ENCODE data around the gene BIRC3. TPM values are rescaled to one million over a fixed set of nuclear protein-coding genes. Genes with fewer than 3 reads are reported as not detected.

The BIRC3 gene
- total RNA-seq, 2 donors from 2014 or later: 4.9 to 15.3 TPM

DNA sequence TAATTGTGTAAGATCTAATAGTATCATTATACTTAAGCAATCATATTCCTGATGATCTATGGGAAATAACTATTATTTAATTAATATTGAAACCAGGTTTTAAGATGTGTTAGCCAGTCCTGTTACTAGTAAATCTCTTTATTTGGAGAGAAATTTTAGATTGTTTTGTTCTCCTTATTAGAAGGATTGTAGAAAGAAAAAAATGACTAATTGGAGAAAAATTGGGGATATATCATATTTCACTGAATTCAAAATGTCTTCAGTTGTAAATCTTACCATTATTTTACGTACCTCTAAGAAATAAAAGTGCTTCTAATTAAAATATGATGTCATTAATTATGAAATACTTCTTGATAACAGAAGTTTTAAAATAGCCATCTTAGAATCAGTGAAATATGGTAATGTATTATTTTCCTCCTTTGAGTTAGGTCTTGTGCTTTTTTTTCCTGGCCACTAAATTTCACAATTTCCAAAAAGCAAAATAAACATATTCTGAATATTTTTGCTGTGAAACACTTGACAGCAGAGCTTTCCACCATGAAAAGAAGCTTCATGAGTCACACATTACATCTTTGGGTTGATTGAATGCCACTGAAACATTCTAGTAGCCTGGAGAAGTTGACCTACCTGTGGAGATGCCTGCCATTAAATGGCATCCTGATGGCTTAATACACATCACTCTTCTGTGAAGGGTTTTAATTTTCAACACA, 6.4 kb downstream of the BIRC3 start:
- no peak overlapping the region for H3K4me3 ChIP-seq
- no peaks in the 10 kb centered on the region for H3K9me3 ChIP-seq
- H3K27me3 ChIP-seq (replicated peaks; ENCODE audit: insufficient read depth): no peaks in the 10 kb centered on the region
- H3K36me3 ChIP-seq: no peaks in the 10 kb centered on the region
- H3K4me1 ChIP-seq (ENCODE audit: control insufficient read depth in 1 of 2, low read depth in 2 of 2): peaks cover 16 to 22% of the 10 kb centered on the region in 2 donors
- TF ChIP-seq, protein P1, sequence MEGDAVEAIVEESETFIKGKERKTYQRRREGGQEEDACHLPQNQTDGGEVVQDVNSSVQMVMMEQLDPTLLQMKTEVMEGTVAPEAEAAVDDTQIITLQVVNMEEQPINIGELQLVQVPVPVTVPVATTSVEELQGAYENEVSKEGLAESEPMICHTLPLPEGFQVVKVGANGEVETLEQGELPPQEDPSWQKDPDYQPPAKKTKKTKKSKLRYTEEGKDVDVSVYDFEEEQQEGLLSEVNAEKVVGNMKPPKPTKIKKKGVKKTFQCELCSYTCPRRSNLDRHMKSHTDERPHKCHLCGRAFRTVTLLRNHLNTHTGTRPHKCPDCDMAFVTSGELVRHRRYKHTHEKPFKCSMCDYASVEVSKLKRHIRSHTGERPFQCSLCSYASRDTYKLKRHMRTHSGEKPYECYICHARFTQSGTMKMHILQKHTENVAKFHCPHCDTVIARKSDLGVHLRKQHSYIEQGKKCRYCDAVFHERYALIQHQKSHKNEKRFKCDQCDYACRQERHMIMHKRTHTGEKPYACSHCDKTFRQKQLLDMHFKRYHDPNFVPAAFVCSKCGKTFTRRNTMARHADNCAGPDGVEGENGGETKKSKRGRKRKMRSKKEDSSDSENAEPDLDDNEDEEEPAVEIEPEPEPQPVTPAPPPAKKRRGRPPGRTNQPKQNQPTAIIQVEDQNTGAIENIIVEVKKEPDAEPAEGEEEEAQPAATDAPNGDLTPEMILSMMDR (IDR thresholded peaks at IDR 0.05): no peak
- no peak overlapping the region for H3K27ac ChIP-seq
- no peak for ATAC-seq (ENCODE audit: insufficient number of reproducible peaks, low FRiP score, low read depth)
- no peak for DNase-seq (ENCODE audit: low spot score)

DNA sequence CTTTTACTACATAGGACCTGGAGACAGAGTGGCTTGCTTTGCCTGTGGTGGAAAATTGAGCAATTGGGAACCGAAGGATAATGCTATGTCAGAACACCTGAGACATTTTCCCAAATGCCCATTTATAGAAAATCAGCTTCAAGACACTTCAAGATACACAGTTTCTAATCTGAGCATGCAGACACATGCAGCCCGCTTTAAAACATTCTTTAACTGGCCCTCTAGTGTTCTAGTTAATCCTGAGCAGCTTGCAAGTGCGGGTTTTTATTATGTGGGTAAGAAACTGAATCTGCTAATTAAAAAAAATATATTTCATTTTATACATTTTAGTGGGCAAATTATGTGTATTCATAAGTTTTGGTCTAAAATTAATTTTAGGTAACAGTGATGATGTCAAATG, 7.8 kb downstream of the BIRC3 start:
- TF ChIP-seq, protein P1 (IDR thresholded peaks at IDR 0.05): no peak
- peaks cover 8 to 16% of the 10 kb centered on the region in 2 donors for H3K4me1 ChIP-seq (ENCODE audit: control insufficient read depth in 1 of 2, low read depth in 2 of 2)
- no peaks in the 10 kb centered on the region for H3K9me3 ChIP-seq
- DNase-seq (ENCODE audit: low spot score): no peak
- no peak overlapping the region for H3K4me3 ChIP-seq
- no peaks in the 10 kb centered on the region for H3K27me3 ChIP-seq (replicated peaks; ENCODE audit: insufficient read depth)
- H3K27ac ChIP-seq: no peak overlapping the region
- H3K36me3 ChIP-seq: no peaks in the 10 kb centered on the region
- no peak for ATAC-seq (ENCODE audit: insufficient number of reproducible peaks, low FRiP score, low read depth)

DNA sequence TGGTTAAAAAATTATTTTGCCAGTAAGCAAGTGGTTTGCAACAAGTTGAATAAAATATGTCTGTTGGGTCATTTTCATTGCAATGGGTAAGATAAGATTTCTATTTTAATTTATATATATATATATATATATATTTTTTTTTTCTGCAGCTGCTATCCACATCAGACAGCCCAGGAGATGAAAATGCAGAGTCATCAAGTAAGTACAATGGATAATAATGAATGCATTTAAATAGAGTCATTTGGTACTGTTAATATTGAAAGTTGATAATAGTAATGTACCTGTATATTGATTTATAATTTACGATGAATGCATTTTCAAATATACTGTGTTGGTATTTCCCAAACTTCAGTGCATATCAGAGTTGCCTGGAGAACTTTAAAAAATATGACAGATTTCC, 11.5 kb downstream of the BIRC3 start:
- Histone ChIP-seq H3K27me3 (replicated peaks; ENCODE audit: insufficient read depth) (no peaks in the 10 kb centered on the region), H3K36me3 (no peaks in the 10 kb centered on the region)
- TF ChIP-seq, protein P1 (IDR thresholded peaks at IDR 0.05): no peak

DNA sequence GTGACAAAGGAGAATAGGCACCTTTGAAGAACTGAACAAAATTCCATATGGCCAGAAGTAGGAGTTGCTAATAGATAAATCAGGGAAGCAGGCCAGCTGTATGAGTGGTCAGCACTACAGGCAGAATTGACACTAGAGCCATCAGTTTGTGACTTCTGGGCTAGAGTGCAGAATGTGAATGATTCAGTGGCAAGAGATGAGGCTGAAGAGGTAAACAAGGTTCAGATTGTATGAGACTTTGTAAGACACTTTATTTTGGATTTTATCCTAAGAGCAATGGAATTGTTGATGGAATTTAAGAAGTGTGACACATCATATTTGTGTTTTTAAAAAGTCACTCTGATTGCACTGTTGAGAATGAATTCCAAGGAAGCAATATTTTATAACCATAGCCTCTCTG, 12.9 kb downstream of the BIRC3 start:
- TF ChIP-seq, protein P1 (IDR thresholded peaks at IDR 0.05): no peak
- DNase-seq (ENCODE audit: low spot score): no peak
- no peaks in the 10 kb centered on the region for H3K36me3 ChIP-seq

More for the DNA sequence above, 11.5 kb downstream of the BIRC3 start:
- H3K4me3 ChIP-seq: no peak overlapping the region
- ATAC-seq (ENCODE audit: insufficient number of reproducible peaks, low FRiP score, low read depth) (no peak), DNase-seq (ENCODE audit: low spot score) (no peak)
- no peak overlapping the region for H3K27ac ChIP-seq
- H3K9me3 ChIP-seq: no peaks in the 10 kb centered on the region
- H3K4me1 ChIP-seq (ENCODE audit: control insufficient read depth in 1 of 2, low read depth in 2 of 2): no peaks in the 10 kb centered on the region

DNA sequence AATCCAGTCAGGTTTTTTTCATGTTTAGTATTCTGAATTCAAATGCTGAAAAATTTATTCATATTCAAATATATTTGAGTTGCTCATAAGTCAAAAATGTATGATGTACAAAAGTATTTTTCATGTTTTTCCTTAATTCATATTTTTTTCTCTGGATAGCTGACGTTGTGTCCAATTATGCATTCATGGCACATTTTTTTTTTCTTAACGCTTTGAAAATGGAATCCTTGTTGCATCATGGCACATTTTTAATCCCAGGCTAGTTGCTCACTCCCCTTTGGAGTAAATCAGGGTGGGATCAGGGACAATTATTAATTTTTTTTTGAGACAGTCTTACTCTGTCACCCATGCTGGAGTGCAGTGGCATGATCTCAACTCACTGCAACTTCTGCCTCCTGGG, 14.1 kb downstream of the BIRC3 start:
- TF ChIP-seq, protein P1 (IDR thresholded peaks at IDR 0.05): no peak
- Histone ChIP-seq H3K27me3 (replicated peaks; ENCODE audit: insufficient read depth) (no peaks in the 10 kb centered on the region), H3K36me3 (no peaks in the 10 kb centered on the region), H3K4me3 (no peak overlapping the region), H3K4me1 (ENCODE audit: control insufficient read depth in 1 of 2, low read depth in 2 of 2) (no peaks in the 10 kb centered on the region), H3K27ac (no peak overlapping the region), H3K9me3 (no peaks in the 10 kb centered on the region)
- ATAC-seq (ENCODE audit: insufficient number of reproducible peaks, low FRiP score, low read depth) (no peak), DNase-seq (ENCODE audit: low spot score) (no peak)

More for the DNA sequence above, 12.9 kb downstream of the BIRC3 start:
- Histone ChIP-seq H3K27me3 (replicated peaks; ENCODE audit: insufficient read depth) (no peaks in the 10 kb centered on the region), H3K4me1 (ENCODE audit: control insufficient read depth in 1 of 2, low read depth in 2 of 2) (no peaks in the 10 kb centered on the region), H3K4me3 (no peak overlapping the region), H3K27ac (no peak overlapping the region), H3K9me3 (no peaks in the 10 kb centered on the region)
- no peak for ATAC-seq (ENCODE audit: insufficient number of reproducible peaks, low FRiP score, low read depth)
